Astrocyte (in vitro differentiated cells and primary cell): Measurements from ENCODE around the gene DIDO1.

Experiments used
- EZH2 ChIP-seq: IDR thresholded peaks from 2 replicates; pipeline ENCODE4 v1.6.1; 2012; ENCODE audit warnings: mild to moderate bottlenecking, low read length, inconsistent platforms; ENCODE audit not compliant: insufficient read depth
- TF ChIP-seq, protein P1 (sequence below): IDR thresholded peaks from 2 replicates; pipeline ENCODE4 v1.5.1; 2011; ENCODE audit warnings: low read depth, mild to moderate bottlenecking, inconsistent platforms, low read length, moderate library complexity; ENCODE audit not compliant: insufficient read depth

DNA sequence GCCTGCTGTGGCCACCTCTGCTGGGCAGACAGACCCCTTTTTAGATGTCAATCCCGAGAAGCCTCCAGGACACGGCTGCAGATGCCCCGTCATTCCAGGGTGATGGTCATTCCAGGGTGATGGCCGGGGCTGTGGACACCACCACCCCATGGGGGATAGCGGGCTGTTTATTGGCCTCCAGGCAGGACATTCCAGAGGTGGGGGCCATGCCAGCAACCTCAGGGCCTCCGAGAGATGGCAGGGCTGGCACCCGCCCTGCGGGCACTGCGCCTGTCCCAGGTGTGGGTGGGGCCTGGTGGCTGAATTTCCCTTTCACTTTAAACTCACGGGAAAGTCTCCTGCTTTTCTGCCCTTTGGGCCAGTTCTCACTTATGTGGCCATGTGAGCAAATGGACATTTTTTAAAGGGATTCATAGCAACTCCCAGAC is 94.9 kb downstream of the DIDO1 start:
- TF ChIP-seq, protein P1, sequence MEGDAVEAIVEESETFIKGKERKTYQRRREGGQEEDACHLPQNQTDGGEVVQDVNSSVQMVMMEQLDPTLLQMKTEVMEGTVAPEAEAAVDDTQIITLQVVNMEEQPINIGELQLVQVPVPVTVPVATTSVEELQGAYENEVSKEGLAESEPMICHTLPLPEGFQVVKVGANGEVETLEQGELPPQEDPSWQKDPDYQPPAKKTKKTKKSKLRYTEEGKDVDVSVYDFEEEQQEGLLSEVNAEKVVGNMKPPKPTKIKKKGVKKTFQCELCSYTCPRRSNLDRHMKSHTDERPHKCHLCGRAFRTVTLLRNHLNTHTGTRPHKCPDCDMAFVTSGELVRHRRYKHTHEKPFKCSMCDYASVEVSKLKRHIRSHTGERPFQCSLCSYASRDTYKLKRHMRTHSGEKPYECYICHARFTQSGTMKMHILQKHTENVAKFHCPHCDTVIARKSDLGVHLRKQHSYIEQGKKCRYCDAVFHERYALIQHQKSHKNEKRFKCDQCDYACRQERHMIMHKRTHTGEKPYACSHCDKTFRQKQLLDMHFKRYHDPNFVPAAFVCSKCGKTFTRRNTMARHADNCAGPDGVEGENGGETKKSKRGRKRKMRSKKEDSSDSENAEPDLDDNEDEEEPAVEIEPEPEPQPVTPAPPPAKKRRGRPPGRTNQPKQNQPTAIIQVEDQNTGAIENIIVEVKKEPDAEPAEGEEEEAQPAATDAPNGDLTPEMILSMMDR = no peak
- no peak for TF ChIP-seq EZH2
